HTERT RPE-1 (cell line): ENCODE results near the gene ADCYAP1R1.

Experiments used
- in situ Hi-C: fragments of 300-500 bp; cut with MboI; formaldehyde crosslinking; loops from 4 replicates; pipeline ENCODE4 v1.14.3; 2020; ENCODE audit warnings: low sequenced_read_pairs

ADCYAP1R1 gene

DNA sequence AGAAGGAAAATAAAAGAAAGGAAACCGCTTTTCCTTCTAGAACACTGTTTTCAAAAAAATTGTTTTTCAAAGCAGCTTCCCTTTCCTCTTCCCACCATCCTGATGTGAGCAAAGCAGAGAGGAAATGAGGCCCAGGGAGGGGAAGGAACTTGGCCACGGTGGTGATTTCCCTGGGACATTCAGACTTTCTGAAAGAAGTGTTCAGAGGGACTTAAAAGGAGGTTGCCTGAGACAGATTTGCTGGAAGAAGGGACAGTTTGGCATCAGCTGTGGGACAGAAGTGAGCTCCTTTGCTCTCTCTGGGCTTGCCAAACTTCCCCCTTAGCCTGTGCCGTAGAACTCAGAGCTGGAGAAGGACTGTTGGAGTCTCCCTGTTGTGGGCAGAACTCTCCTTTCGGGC is 30.3 kb downstream of the ADCYAP1R1 start:
- in situ Hi-C loops, result no loop called here

DNA sequence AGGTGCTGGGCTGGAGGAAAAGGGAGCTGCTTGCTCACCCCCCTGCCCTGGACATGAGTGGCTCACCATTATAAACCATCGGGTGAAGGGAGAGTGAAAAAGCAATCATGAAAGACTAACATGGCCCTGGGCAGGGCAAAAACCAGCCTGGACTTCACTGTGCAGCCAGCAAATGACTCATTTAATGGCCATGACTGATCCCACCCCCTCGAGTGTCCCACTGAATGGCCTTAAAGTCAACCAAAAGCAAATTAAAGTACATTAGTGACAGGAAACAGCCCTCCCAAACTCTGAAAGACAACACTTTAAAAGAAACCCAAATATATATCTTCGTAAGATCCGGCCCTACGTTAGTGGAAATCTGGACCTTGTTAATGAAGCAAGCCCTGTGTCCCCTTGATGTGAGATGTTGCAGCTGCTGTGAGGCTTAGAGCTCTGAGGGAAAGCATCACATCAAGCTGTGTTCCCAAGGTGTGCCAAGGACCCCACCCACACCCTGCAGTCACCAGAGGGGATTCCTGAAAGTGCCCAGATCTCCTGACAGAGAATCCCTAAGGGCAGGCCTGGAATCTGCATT is 31.2 kb downstream of the ADCYAP1R1 start:
- in situ Hi-C loops, result no loop called here

DNA sequence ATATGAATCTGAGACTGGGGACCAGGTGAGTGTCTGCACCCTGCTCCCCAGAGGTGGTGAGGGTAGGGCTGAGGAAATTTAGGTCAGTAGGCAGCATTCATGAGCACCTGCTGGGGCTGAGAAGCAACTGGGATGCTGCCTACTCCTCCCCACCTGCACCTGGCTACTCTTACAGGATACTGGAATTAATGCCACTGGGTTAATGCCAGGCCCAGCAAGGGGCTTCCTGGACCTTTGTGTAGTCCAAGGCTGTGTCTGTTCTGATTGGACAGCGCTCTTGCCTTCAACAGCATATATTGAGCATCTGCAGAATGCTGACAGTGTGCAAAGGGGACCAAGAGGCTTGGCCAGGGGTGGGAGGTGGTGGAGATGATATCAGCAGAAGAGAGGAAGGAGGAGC is 32.1 kb downstream of the ADCYAP1R1 start:
- in situ Hi-C loops, result no loop called here

DNA sequence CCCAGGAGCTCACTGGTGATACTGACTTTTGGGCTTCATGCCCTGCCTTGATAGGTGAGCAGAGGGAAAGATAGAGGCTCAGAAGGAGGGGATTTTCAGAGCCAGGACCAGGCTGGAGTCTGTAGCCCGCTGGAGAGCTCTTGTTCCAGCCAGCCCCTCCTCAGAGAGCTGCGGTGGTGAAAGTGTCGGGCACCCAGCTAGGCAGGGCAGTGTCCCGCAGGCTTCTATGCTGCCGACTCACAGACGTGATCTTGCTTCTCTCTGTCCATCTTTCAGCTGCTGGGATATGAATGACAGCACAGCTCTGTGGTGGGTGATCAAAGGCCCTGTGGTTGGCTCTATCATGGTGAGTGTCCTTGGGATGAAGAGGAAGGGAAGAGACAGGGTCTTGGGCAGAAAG is 35.2 kb downstream of the ADCYAP1R1 start:
- in situ Hi-C loops, result no loop called here

DNA sequence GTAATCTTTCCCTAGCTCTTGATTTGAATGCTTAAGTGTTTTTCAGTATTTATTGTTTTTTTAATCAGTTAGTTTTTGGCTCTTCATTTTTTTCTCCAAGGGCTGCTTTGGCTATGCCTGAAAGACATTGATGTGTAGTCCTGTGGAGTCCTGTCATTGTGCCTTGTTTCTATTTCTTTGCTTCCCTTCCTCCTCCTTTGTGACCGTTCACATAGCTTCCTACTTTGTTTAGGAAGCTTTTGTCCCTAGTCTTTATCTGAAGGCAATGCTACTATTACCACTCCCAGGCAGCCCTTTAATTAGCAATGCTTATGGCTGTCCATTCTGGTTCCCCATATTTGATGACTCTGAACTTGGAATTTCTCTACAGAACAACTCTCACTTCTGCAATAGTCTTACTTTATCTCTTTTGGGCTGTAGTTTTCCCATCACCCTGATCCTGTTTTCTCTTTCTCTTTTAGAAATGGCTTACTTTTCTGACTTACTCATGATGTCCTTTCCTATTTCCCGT is 39.9 kb downstream of the ADCYAP1R1 start:
- in situ Hi-C loops, result no loop called here

DNA sequence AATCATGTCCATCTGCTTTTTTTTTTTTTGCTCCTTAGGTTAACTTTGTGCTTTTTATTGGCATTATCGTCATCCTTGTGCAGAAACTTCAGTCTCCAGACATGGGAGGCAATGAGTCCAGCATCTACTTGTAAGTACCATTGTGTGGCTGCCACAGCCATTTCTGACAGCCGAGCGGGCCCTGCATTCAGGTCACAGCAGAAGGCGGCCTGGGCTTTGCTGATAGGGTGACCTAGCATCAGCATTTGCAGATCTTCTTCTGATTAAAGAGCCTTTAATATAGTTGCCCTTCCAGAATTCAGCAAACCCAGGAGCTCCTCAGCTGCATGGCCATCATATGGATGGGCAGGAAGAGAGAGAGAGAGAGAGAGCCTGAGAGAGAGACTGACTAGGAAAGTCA is 40.5 kb downstream of the ADCYAP1R1 start:
- in situ Hi-C loops, result no loop called here

DNA sequence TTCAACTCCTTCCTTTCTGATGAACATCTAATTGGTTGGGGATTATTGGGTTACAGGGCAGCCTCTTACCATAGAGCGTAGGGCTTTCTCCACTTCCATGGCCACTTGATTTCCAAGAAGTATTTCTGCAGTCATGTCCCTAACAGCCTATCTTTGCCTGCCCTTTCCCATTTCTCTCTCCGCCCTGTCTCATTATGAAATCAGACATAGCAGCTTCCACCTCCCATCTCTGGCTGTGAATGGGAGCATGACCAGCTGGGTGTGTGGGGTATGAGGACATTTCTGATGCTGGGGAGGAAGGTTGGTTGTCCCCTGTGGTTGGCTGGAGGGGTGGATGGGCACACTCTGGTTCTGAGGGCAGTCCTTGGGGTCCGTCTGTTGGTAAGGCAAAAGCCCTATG is 41.2 kb downstream of the ADCYAP1R1 start:
- in situ Hi-C loops, result no loop called here

DNA sequence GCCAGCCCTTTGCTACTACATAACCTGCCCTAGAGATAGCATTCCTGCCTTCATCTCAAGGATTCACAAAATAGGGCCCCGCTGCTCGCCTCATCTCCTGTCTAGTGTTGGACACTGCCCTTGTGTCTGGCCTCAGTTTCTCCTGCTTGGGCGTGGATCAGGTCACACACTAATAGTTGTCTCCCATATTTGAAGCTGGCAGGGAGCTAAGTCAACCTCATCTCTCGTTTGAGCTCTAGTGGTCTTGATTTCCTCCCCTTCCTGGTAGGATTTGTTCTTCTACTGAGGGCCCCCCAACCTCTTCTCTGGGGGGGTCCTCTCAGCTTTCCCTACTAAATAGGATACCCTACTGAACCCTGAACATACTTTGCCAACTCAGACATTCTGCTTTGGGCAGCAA is 42.2 kb downstream of the ADCYAP1R1 start:
- in situ Hi-C loops, result no loop called here

DNA sequence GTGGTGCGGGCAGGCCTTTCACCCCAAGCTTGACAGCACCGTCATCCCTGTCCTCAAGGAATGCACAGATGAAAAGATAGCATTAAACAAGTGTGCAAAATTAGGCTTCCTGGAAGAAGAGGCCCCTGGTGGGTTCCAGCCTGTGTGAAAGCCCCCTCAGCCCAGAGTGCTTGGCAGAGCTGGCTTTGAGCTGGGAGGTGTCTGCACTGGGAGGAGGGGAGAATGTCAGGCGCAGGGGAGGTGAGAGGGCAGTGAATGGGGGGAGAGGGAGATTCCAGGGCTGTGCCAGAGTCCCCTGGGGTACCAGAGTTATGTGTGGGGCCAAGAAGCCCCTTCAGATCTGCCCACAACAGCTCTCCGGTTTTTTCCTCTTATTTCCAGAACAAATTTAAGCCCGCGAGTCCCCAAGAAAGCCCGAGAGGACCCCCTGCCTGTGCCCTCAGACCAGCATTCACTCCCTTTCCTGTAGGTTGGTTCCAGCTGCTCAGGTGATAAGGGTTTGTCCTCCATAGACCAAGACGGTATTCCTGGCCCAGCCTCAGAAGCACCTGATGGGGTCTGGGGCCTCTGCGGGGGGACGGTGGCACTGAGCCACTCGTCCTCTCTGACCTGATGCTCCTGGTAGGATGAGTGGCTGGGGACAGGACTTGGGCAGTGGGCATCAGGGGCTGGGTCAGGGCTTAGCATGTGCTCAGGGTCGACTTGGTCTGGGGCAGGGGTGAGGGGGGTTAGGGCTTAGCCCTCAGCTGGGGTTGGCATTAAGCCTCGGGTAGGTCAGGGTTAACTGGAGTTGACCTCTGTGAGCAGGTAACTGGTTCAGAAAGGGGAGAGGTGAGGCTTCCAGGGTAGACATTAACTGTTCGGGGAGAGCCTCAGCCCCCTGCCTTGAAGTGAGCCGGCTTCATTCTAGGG is 43.4 kb downstream of the ADCYAP1R1 start:
- in situ Hi-C loops, result no loop called here

DNA sequence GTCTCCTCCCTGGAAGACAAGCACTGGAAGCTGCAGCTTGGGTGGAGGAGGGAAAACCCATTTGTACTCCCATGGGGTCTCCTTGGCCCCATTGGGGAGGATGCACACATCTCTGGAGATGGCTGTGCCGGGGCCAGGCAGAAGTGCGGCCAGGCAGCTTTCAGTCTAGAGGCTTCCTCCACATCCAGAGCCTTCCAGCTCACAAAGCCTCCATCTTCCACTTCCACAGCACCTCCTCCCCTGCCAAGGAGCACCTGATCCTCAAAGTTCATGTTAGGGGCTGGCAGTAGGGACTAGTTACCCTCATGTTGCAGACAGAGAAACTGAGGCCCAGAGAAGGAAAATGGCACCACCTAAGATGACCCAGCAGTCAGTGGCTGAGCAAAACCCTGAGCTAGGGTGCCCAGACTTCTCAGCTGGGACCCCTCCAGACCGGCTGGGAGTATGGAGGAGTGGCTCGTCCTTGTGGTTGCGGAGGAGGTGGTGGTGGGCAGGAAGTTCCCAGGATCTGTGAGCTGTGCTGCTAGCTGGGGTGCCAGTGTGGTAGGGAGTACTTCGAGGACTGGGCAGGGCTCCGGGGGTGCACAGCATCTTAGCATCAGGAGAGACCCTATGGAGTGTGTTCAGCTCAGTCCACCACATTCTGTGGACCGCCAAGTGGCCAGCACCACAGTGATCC is 44.2 kb downstream of the ADCYAP1R1 start:
- in situ Hi-C loops, result no loop called here

DNA sequence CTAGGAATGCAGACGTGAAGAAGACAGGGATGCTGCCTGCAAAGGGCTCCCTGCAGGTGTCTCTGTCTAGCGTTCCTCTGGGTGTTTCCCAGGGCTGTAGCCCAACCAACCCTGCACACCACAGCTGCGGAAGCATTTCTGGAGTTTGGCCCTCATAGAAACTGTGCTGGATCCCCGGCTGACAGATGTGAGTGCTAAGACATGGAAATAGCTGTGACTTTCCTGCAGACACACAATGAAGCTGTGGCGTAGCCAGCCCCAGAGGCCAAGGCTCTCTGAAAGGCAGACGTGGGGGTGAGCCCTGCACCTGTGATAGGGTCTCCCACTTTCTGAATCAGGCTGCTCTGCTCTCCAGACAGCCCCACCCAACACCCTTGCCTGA is 44.8 kb downstream of the ADCYAP1R1 start:
- in situ Hi-C loops, result no loop called here

DNA sequence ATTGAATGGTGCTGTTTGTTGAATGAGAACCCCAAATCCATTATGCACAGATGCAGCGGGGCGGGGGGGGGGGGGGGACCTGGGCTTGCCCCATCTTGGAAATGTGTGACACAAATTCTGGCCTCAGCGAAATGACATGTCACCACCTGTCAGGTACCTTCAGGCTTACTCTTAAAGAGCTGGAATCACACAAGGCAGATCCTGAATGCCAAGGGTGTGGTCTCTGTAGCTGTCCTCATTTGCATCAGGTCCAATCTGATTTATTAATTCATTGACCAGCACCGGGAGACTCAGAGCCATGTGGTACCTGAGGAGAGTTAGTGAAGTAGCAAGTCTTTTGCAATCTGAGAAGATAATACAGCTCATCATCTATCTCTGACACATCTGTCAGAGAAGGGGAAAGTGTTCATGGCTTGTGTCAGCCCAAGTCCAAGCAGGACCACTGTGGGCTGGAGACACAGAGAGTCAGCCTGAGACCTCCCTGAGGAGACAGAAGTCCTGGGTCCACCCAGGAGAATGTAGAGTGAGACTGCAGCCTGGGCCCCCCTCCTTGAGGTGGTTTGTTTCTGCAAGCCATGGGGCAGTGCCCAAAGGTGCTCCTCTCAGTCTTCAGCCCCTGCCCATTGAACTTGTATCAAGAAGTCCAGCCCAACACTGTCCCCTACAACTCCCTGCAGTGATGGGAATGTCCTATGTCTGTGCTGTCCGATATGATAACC is 46.7 kb downstream of the ADCYAP1R1 start:
- in situ Hi-C loops, result no loop called here

DNA sequence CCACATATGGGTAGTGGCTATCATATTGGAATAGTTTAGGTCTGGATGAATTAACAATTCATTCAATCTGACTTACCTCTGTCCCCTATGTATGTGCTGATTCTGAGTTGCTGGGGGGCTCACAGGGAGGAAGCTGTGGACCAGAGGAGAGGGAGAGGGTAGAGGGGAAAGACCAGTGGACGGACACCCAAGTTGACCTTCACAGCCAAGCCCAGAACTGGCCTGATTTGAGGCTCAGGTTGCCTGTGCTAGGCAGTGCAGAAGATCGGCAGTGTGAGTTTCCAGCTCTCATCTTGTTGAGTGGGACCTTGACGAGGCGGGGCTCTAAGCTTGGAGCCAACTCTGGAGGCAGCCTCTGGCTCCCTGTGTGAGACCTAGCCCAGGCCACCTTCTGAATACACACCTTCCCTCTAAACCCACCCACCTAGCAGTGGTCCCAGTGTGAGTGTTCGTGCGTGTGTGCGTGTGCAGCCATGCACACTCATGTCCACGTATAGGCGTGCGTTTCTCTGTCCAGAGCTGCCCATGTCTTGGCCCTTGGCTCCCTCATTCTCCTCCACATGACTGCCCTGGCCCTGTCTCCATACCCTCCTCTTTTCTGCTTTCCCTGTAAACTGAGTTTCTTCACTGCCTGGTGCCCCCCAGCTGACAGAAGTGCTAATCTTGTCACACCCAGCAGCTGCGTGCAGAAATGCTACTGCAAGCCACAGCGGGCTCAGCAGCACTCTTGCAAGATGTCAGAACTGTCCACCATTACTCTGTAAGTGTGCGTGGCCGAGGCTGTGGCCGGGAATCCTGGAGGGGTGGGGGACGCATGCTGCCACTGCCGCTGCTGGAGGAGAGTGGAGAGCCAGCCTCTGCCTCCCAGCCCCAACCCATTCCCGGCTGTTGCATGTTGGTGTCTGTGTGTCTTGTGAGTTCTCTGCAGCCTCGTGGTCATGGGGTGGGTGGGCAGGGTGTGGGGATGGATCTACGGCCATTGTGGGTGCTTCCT is 47.6 kb downstream of the ADCYAP1R1 start:
- in situ Hi-C loops, result no loop called here

DNA sequence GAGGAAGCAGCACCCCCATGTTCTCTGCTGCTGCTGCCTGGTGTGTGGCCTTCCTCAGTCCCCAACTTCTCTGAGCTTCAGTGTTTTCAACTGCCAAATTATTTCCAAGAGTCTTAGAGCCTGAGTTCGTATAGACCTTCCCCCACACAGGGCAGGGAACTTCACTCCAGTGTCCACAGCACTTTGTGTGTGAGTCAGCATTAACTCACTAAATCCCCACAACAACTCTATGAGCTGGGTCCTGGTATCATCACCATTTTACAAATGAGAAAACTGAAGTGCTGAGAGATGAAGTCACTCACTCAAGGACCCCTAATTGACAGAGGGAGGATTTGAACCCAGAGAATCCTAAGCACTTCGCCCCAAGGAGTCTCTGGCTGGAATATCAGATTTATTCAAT is 48.3 kb downstream of the ADCYAP1R1 start:
- in situ Hi-C loops, result no loop called here

DNA sequence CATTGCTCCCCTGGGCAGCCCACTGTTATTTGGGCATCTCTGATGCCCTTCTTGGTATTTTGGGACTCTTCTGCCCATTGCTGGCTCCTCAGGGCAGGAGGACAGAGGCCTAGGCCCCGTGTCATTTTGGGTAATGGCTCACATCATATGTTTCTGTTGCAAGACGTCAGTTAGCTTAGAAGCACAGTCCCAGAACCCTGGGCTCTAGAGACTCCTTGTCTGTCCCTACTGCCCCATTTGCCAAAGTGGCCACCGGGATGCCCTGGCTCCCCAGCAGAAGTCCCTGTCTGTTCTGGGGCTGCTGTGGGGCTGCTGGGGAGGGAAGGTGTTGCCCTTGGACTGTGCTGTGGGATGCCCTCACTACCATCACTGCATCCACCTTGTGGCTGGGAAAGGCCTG is 48.8 kb downstream of the ADCYAP1R1 start:
- in situ Hi-C loops, result no loop called here

DNA sequence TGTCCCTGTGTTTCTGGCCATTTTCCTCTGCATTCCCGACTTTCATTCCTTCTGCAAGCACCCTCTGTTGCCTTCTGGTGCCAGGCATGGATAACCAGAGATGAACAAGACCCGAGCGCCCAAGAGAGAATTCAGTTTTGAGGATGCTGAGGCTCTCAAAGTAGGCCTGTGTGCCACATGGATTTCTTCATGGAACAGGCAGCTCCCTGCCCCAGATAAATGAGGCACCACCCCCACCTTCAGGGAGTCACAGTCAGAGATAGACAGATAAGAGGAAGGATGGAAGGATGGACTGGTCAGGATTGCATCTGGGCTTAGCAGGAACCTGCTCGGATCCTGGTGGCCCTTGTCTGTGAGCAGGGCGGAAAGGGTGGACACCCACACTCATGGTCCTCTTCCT is 49.4 kb downstream of the ADCYAP1R1 start:
- in situ Hi-C loops, result no loop called here

DNA sequence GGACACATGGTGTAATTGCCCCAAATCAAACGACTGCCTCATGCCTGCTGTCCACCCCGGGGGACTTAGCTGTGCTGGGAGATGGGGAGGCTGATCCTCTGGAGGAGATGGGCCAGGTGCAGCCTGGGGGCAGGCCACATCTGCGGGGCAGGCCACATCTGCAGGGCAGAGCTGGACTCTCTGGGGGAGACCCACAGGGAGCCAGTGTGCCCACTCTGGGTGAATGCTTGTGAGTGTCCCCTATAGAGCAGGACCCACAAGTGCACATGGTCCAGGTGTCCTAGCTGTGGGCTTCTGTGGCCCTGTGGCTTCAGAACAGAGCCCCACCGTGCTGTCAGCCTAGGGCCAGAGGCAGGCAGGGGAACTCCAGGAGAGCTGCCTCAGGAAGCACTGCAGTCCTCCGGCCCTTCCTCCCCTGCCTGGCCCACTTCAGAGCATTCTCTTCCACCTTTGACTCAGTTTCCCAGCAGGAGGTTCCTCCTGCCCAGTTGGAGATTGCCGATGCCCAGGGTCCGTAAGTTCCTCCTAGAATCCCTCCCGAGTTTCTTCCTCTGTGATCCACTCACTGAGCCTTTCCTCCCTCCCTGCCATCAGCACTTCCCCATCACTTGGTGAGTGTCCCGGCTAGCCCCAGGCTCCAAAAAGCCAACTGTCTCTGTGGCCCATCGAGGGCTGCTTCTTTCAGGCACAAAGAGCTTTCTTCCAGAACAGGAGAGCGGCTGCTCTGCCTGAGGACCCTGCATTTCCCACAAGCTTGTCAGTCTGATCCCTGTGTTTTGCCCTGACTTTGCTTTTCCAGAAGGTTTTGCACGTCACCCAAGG is 50.3 kb downstream of the ADCYAP1R1 start:
- in situ Hi-C loops, result no loop called here

DNA sequence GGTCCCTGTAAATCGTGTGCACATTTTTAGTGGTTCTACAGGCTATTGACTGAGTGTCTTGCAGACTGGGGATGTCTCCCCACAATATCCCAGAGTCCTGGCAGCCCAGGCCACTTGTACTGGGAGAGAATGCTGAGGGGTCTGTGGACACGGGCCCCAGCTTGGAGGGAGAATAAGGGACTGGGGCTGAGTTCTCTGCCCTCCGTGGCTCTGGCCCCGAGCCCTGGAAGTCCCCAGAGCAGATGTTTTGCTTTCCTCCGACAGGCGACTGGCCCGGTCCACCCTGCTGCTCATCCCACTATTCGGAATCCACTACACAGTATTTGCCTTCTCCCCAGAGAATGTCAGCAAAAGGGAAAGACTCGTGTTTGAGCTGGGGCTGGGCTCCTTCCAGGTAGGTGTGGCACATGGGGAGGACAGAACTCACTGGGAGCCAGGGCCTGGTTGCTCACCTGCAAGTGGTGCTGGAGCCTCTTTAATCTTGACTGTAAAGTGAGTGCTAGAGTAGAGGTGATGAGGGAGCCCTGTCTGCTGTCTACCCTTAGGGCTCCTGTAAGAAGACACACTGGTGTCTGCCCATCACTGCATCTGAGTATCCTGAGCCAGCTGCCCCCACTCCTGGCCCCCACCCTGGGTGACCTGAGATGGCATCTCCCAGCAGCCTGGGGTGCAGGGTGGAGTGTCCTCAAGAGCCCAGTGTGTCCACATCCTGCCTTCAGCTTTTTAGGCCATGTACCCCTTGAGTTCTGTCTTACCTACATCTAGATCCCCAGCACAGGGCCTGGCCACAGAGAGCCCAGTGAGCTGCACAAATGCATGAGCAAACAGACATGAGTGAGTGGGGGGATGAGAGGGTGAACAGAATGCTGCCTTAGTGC is 51.1 kb downstream of the ADCYAP1R1 start:
- in situ Hi-C loops, result no loop called here
